AG04450 (cell line): ENCODE data around the gene NPTX2. TPM values are rescaled to one million over a fixed set of nuclear protein-coding genes. Genes with fewer than 3 reads are reported as not detected.

ENCODE experiments used
- CTCF ChIA-PET: fragments of 300-600, 350-600 bp; formaldehyde crosslinking; extraction: SDS; loops from one replicate; lab custom pipeline; 2022; ENCODE audit warnings: antibody characterized with exemption, inconsistent platforms; lab: Charles Lee
- POLR2A ChIA-PET: fragments of 350-600 bp; formaldehyde crosslinking; extraction: SDS; loops from one replicate; lab custom pipeline; 2021; ENCODE audit warnings: antibody characterized with exemption, inconsistent platforms; lab: Yijun Ruan, JAX
- DNase-seq: peaks from one replicate; pipeline ENCODE4 v3.0.0-alpha.2; 2011; ENCODE audit warnings: low read depth, low spot score
- H3K27ac ChIP-seq: one replicate; pipeline ENCODE4 v1.5.1; 2012; ENCODE audit warnings: low read depth, low read length, control low read depth
- H3K27me3 ChIP-seq: one replicate; pipeline ENCODE4 v1.6.0; 2012; ENCODE audit warnings: low read length; ENCODE audit not compliant: control insufficient read depth, insufficient read depth
- H3K4me3 ChIP-seq: 2 replicates; pipeline ENCODE4 v1.5.1; 2011; ENCODE audit warnings: mild to moderate bottlenecking, low read depth, low read length, control low read depth
- H3K9me3 ChIP-seq: 2 replicates; pipeline ENCODE4 v1.5.1; 2012; ENCODE audit warnings: low read length; ENCODE audit not compliant: control insufficient read depth, insufficient read depth
- CTCF ChIP-seq: IDR thresholded peaks from 2 replicates; pipeline ENCODE4 v1.5.1; 2011; ENCODE audit warnings: low read depth, low read length, control low read depth, inconsistent platforms
- polyA plus RNA-seq: library from polyadenylated mRNA; depleted of rRNA; stranded (reverse); fragments of >200 nt; gene quantifications from 2 replicates; pipeline ENCODE4 v1.2.3, GENCODE V29; 2011

Gene NPTX2
- polyA plus RNA-seq, 1 experiment: 0.02 TPM

- ChIA-PET POLR2A (no interaction called here), CTCF (no interaction called here)
- Histone ChIP-seq H3K27me3 (no peaks in the 10 kb centered on the region), H3K27ac (no peak overlapping the region), H3K4me3 (no peak overlapping the region), H3K9me3 (peaks cover 54% of the 10 kb centered on the region)
- DNase-seq: no peak
- no peak for TF ChIP-seq CTCF
Observed at GRCh38 chr7:98624846-98625420, 7.8 kb downstream of the NPTX2 start.

DNA sequence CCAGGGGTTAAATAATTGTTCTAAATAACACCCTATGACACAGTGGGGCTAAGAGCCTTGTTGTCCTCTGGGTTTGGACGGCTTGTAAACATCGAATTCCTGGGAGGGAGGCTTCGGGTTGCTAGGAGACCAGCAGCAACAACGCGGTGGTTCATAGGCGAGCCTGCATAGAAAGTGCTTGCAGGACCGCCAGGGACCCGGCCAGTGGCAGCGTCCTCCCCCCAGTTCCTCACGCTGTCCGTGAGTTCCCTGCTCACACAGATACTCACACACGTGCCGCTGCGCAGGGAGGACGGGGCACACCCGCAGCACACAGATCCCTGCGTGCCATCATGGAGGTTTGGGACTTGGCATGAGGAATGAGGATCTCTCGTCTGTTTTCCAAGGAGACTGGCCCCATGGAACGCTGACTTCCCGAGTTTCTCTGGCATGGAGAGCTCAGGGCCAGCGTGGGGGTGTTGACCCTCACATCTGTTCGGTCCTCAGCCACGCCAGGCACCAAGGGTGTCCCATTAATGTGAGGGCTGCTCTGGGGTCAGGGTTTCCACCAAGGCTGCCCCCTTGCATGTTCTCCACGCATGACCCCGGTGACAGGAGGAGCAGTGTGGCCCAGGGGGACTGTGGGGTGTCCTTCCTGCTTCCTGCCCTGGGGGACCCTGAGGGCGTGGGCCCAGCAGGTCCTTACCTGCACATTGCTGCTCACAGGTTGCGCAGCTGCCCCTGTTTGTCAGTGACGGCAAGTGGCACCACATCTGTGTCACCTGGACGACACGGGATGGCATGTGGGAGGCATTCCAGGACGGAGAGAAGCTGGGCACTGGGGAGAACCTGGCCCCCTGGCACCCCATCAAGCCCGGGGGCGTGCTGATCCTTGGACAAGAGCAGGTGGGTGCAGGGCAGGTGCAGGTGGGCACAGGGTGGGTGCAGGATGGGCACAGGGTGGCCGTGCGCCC is 9.7 kb downstream of the NPTX2 start:
- POLR2A ChIA-PET: no interaction called here
- Histone ChIP-seq H3K4me3 (no peak overlapping the region), H3K27ac (no peak overlapping the region), H3K27me3 (no peaks in the 10 kb centered on the region), H3K9me3 (peaks cover 56% of the 10 kb centered on the region)
- TF ChIP-seq CTCF: no peak
- no peak for DNase-seq
- CTCF ChIA-PET: no interaction called here

DNA sequence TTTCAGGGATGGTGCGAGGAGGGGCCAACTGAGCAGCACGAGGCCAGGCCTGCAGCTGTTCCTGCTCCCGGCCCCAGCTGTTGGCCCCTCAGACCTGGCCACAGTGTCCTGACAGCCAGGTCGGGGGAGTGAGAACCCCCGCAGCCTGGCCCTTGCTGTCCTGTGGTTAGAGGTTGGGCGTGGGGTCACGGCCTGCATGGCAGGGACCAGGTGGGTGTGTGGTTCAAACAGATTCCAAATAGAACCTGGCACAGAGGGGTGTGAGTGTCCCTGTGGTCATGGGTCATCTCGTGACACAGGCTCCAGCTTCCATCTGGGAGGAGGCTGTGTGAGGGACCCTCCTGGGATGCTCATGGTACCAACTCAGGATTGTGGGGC is 10.3 kb downstream of the NPTX2 start:
- Histone ChIP-seq H3K27me3 (no peaks in the 10 kb centered on the region), H3K9me3 (peaks cover 52% of the 10 kb centered on the region), H3K4me3 (no peak overlapping the region), H3K27ac (no peak overlapping the region)
- no peak for TF ChIP-seq CTCF
- DNase-seq: no peak
- ChIA-PET CTCF (no interaction called here), POLR2A (no interaction called here)

DNA sequence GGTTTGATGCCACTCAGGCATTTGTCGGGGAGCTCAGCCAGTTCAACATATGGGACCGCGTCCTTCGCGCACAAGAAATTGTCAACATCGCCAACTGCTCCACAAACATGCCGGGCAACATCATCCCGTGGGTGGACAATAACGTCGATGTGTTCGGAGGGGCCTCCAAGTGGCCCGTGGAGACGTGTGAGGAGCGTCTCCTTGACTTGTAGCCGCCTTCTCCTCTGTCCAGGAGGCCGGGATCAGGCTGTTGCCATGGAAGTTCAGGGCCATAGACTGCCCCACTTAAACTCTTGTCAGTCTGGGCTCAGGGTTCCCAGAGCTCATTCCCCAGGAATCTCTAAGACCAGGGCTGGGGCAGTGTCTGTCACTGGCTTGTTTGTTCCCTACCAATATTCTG is 11.3 kb downstream of the NPTX2 start:
- DNase-seq: no peak
- Histone ChIP-seq H3K9me3 (peaks cover 52% of the 10 kb centered on the region), H3K27me3 (no peaks in the 10 kb centered on the region), H3K27ac (no peak overlapping the region), H3K4me3 (no peak overlapping the region)
- TF ChIP-seq CTCF: no peak
- CTCF ChIA-PET: no interaction called here
- POLR2A ChIA-PET: no interaction called here

- ChIA-PET POLR2A (no interaction called here), CTCF (no interaction called here)
- no peak for DNase-seq
- Histone ChIP-seq H3K27me3 (no peaks in the 10 kb centered on the region), H3K4me3 (no peak overlapping the region), H3K27ac (no peak overlapping the region), H3K9me3 (peaks cover 52% of the 10 kb centered on the region)
- TF ChIP-seq CTCF: no peak
Observed at GRCh38 chr7:98629001-98629431, 11.9 kb downstream of the NPTX2 start.
